CD4-positive, alpha-beta T cell treated with Interleukin-4 for 4 hours (primary cell): ENCODE measurements around the gene POU6F1.
"Not testable (repeated sequence)": the region's sequence is repeated elsewhere in the genome, so short reads cannot be mapped to it uniquely, and the experiment has no call there.

Experiments used
- DNase-seq: peaks from one replicate; pipeline ENCODE4 v3.0.0-alpha.2; 2020

The POU6F1 gene

DNA sequence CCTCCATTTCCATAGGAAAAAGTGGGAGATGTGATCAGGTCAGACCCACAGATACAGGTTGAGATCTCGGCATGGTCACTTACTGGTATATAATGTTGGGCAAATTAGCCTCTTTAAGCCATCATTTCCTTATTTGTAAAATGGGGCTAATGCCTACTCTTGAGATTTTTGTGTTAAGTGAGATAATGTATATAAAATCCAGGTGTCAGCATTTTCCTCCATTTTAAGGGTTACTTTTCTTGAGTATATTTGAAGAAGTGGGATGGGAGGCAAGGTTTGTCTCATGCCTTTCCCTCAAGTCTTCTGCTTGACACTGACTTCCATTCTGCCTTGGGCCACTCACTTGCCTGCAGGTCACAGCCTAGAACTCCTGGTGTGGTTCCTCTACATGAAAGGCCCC, 10.1 kb upstream of the POU6F1 start:
- no peak for DNase-seq

DNA sequence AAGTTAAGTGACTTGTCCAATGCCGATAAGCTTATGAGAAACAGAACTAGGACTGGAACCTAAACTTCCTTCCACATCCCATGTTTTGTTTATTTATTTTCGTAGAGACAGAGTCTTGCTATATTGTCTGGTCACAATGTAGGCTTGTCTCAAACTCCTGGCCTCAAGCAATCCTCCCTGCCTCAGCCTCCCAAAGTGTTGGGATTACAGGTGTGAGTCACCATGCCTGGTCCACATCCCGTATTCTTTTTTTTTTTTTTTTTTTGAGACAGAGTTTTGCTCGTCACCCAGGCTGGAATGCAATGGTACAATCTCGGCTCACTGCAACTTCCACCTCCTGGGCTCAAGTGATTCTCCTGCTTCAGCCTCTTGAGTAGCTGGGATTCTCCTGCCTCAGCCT, 9.2 kb upstream of the POU6F1 start:
- DNase-seq: not testable (repeated sequence)

DNA sequence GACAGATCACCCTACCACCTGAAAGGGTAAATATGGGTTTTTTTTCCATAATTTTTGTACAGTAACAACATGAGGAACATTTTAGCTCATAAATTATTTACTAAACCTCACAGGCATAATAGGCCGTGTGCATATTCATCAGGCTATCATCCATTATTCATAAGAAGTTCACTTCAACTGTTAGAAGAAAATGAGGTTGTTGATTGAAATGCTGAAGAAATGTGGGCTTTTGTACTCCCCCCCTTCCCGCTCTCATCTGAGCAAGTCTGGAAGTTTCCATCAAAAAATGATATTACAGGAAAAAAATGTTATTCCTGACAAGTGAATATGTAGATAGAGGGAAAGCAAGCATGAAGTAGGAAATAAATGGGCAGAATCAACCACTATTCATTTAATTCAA, 7.9 kb upstream of the POU6F1 start:
- DNase-seq: no peak

DNA sequence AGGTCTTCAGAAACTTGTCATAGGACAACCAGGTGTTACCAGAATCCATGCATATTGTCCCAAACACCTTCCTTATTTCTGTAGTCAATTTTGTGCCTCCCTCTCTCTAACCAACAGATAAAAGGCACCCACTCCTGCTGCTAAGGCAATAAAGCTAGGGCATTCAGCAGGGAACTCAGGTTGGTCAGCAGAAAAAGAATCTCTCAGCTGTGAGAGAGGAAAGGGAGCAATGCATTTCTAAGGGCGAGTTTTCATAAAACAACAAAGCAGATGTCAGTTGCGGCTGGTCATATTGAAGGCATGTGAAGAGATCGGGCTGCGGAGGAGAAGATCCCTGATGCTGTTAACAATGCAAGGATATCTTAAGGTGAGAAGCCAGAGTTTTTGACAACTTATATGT, 7.4 kb upstream of the POU6F1 start:
- no peak for DNase-seq

DNA sequence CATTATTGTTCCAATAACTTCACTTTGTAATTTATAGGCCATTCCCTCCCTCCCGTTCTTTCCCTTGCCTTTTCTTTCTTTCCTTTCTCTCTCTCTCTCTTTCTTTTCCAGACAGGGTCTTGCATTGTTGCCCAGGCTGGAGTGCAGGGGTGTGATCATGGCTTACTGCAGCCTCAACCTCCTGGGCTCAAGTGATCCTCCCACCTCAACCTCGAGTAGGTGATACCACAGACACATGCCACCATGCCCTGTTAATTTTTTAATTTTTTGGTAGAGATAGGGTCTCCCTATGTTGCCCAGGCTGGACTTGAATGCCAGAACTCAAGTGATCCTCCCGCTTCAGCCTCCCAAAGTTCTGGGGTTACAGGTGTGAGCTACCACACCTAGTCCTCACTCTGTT, 6.8 kb upstream of the POU6F1 start:
- no peak for DNase-seq

DNA sequence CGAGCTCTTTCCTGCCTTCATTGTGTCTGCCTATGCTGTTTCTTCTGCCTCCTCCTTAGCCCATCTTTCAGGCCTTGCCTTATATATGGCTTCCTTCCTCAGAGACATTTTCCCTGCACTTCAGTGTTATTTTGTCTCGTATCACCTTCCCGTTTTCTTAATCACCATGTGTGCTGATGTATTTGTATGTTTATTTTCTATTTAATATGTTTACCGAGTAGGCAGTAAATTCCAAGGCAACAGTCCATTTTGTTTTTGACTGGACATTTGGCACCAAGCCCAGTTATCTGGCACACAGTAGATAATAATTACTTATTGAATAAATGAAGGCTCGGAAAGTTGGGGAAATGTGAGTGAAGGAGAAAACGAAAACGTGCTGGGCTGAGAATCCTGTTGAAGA, 4.6 kb upstream of the POU6F1 start:
- no peak for DNase-seq

DNA sequence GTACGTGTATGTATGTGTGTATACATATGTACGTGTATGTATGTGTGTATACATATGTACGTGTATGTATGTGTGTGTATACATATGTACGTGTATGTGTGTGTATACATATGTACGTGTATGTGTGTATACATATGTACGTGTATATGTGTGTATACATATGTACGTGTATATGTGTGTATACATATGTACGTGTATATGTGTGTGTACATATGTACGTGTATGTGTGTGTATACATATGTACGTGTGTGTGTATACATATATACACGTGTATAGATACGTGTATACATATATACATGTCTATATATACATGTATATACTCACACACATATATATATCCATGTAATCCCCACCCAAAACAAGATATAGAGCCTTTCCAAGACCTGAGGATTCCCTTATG, 2.0 kb upstream of the POU6F1 start:
- DNase-seq: not testable (repeated sequence)

DNA sequence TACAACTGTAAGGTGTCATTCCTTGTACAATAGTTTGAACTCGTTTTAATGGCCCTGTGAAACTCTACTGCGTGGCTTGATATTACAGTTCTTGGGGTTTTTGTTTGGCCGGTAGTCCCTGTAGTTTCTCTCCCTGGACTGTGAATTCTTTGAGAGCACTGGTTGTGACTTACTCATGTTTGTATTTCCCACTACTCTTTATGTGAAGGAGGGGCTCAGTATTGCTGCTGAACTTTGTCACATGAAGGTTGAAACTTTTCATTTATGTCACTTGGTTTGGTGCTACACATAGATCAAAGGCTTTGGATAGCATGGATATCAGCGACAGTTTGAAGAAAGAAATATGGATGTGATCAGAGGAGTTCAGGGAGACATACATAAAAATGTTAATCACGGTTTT, 1.5 kb upstream of the POU6F1 start:
- no peak for DNase-seq

DNA sequence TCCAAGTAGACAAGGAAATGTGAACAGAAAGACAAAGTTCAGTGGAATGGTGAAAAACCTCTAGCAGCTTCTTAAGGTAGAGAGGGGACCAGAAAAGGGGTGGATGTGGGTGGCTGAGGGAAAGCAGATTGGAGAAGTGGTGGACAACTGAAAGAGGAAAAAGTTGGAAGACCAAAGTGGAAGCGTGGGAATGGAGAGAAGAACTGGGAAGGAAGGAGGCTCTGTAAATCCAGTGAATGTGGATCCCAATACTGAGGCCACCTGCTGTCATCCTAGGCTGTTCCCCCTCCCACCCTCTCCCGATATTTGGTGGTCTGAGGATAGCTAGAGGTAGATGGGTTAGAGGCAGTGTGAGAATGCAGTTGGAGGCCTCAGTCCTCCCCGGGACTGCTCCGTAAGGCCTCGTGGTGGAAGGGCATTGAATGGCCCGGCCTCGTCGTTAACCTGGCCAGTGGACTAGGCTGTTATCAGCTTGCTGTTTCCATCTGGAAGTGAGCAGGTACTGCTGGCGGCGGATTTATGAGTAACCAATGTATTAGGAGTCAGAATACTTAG, 822 bp upstream of the POU6F1 start:
- no peak for DNase-seq

DNA sequence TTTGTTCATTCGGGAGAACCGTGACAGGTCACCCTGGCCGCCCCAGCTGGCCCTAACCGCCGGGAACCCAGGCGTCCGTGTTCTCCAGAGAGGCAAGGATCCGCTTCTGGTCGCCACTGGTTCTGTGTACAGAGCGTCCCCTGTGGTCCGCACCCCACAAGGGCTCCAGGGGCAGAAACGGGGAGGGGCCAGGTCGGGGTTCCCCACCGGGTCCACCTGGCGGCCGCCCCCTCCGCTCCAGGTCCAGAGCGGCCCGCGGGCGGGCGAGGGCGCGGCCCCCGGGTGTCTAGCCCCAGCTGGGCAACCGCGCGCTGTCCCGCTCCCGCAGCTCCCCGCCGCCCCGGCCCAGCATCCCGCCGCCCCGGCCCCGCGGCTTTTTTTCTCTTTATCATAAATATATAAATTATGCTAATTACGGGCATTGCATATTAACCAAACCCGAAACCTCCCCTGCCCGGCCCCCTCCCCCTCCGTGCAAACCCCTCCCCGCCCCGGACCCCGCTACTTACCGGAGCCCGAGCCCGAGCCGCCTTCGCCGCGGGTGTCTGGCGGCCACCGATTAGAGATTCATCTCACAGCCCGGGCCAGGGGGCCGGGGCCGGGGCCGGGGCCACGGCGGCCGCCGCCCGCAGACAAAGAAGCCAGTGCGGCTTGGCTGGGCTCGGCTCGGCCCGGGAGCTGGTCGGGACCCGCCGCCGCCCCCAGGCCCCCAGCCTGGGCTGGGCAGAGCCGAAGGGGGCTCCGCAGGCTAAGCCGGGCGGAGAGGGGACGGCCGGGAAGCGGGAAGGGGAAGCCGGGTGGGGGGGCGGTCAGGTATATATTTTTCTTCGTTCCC, 512 bp downstream of the POU6F1 start:
- DNase-seq: peak; percentile 47

DNA sequence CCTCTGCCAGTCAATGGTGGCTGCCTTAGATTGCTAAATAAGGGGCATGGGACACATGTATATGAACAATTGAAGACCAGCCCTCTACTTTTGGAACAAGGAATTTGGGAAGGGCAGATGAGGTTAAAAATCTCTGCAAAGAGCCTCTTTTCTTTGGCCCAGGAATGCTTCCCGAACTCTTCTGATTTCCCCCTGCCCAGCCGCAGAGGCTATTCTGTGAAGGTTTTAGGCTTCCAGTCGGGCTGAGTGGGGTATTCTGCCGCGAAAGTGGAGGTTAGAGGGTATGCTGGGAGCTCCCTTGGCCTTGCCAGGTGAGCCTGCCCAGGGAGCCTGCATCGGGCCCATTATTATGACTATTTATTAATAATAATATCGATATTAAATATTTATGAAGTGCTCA, 1.2 kb downstream of the POU6F1 start:
- DNase-seq: no peak

DNA sequence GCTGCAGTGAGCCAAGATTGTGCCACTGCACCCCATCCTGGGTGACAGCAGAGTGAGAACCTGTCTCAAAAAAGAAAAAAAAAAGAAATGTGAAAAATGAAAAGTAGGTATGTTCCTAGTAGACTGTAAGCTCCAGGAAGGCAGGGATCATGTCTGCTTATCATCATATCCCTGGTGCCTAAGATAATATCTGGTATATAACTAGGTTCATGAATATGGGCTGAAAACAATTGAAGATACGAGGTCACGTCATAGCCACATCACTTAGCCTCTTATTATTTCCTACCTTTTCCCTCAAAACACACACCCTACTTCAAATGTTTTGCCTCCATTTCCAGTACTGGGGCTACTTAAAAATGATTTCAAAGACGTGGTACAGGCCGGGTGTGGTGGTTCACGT, 3.0 kb downstream of the POU6F1 start:
- DNase-seq: no peak

DNA sequence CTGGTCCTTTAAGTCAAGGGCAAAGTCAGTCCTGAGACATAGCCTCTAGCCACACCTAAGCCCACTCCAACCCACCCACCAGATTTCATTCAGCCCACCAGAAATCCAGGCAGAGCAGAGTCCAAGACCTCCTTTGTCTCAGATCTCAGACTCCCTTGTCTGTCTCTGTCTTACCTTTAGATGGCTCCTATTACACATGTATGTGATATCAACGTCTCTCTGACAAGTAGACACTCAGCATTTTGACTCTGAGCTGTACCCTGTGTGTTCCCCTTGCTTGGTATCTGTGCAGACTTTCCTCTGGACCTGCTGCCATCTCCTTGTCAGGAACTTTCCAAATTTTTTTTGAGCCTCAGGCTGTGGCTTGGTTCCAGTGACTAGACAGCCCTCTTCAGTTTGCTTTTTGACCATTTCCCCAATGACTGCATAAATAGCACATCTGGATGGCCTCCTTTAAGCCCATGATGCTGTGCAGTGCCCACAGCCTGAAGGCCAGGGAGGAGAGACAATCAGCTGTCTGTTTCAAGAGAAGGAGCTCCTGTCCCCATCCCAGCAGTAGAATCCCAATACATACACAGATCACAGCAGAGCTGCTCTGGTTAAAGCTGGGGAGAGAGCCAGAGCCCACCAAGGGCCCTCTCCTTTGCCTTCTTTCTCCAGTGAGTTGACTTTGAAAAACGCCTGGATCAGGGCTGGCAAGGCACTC, 7.0 kb downstream of the POU6F1 start:
- DNase-seq: no peak

DNA sequence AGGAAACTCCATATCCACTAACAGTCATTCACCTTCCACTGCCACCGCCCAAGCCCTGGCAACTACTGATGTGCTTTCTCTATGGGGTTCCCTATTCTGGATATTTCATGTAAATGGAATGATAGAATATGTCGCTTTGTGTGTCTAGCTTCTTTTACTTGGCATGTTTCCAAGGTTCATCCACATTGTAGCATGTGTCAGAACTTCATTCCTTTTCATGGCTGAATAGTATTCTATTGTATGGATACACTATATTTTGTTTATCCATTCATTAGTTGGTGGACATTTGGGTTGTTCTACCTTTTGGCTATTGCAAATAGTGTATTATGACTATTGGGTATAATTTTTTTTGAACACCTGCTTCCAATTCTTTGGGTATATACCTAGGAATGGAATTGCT, 8.6 kb downstream of the POU6F1 start:
- no peak for DNase-seq

DNA sequence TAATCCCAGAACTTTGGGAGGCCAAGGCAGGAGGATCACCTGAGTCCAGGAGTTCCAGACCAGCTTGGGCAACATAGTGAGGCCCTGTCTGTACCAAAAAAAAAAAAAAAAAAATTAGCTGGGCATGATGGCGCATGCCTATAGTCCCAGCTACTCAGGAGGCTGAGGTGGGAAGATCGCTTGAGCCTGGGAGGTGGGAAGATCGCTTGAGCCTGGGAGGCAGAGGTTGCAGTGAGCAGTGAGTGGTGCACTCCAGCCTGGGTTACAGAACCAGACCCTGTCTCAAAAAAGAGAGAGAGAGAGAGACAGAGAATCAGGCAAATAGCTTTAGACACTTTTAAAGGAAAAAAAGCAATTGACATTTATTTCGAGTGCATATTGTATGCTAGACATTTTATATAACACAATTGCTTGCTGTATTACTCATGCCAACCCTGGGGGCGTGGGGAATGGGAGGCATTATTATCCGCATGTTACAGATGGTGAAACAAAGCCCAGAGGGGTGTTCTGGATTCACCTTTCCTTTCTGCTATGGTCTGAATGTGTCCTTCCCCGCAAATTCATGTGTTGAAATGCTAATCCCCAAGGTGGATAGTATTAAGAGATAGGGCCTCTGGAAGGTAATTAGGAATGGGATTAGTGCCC, 9.7 kb downstream of the POU6F1 start:
- no peak for DNase-seq

DNA sequence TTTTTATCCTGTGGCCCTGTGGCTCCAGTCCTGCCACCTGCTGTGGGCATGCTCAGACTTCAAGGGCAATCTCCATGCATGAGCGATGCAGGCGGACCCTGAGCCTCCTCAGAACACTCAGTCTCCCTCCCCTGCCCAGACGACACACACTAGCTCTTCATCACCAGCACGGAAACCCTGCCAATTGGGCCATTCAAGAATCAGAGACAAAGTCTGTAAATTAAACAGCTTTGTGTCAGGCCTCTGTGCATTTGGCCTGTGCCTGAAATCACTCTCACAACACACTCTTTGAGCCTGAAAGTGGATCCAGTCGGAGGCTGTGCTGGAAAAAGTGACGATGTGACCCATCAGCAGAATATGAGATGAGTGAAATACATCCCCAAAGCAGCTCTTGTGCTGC, 12.5 kb downstream of the POU6F1 start:
- DNase-seq: no peak

DNA sequence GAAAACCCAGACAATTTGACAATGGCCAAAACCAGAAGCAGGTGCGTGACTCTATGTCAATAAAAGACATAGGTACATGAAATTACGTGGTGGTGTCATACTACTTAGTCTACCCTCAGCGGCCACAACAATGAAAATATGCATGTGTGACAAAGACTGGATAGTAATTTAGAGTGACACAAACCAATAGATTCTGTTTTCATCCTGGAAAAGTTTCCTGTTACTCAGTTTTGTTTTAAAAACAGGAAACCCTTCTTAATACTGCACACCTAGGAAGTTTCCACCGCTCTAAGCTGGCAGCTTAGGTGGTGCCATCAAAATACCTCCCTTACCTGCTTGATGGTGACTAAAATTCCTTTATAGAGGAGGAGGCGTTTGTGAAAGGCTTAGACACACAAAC, 15.1 kb downstream of the POU6F1 start:
- DNase-seq: peak; percentile 27

DNA sequence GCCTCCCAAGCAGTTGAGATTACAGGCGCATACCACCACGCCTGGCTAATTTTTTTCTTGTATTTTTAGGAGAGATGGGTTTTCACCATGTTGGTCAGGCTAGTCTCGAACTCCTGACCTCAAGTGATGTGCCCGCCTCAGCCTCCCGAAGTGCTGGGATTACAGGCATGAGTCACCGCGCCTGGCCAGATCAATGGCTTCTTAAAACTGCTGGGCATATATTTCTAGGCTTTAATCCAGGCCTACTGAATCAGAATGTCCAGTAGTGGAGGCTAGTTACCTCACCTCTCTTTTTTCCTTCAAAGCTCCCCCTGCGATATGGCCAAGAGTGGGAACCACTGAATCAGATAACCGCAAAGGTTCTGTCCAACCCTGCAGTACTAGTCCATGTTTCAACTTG, 17.1 kb downstream of the POU6F1 start:
- DNase-seq: no peak

DNA sequence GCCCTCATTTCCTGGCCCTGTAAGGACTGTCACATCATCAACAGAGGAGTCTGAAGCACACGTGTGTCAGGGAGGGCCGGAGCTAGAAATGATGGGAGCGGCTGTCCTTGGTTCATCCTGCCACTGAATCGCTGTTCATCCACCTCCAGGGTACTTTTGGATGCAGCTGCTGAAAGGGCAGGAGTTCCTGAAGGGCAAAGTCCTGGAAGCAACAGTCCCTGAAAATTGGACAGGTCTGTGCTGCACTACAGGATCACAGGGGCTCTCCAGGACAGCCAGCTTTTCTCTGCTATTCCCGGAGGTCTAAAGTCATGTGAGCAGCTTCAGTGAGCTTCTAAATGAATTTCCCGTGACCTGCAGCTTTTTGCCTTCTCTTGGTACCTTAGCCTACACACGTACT, 17.7 kb downstream of the POU6F1 start:
- no peak for DNase-seq

DNA sequence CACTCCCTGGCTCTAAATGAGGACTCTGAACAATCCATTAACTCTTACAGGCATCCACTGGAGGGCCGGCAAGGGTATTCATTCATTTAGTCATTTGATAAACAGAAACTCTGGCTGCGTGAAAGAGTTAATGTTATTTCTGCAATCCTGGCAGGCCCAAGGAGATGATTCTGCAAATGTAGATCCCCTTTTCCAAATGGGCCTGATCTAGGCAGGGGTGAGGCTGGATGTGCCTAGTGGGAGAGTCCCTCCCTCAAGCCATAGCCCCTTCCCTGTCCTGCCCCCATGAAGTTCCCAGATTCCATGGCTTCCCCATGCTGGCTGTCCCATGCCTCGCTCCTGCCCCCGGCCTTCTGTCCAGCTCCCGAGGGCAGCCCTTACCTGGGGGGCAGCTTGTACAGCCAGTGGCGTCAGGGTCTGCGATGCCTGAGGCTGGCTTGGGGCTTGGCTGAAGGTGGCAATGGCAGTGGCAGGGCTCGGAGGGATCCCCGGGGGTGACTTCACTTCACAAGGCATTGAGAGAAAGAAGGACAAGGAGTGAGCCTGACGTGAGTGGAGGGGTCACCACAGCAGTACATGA, 18.4 kb downstream of the POU6F1 start:
- no peak for DNase-seq

DNA sequence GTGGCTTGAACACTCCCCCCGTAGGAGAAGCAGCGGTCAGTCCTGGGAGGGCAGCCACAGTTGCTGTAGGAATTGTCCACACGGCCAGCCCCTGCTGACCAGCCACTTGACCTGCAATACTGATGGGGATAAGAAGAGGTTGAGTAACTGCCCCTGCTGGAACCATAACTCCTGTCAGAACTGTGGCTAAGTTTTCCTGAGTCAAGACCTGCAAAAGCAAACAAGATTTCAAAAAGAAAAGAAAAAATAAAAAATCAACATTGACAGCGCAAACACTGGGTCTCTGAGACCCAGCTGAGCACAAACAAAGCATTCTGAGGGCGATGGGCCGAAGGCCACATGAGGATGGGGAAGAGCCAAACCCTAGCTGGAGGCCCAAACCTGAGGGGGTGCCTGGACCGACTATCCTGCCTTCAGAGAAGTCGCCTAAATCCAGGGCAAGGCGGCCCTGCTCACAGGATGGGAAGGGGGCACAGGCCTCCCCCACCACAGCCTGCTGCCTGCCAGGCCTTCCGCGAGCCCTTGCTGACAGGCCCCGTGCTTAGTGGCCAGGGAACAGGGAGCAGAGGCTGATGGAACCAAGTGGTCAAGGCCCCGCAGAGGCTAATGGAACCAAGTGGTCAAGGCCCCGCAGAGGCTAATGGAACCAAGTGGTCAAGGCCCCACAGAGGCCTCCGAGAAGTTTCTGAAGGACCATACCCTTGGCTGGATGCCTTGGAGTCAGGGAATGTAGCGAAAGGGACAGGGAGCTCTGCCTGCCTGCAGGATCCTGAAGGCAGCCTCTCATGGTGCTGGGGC, 19.1 kb downstream of the POU6F1 start:
- DNase-seq: no peak

DNA sequence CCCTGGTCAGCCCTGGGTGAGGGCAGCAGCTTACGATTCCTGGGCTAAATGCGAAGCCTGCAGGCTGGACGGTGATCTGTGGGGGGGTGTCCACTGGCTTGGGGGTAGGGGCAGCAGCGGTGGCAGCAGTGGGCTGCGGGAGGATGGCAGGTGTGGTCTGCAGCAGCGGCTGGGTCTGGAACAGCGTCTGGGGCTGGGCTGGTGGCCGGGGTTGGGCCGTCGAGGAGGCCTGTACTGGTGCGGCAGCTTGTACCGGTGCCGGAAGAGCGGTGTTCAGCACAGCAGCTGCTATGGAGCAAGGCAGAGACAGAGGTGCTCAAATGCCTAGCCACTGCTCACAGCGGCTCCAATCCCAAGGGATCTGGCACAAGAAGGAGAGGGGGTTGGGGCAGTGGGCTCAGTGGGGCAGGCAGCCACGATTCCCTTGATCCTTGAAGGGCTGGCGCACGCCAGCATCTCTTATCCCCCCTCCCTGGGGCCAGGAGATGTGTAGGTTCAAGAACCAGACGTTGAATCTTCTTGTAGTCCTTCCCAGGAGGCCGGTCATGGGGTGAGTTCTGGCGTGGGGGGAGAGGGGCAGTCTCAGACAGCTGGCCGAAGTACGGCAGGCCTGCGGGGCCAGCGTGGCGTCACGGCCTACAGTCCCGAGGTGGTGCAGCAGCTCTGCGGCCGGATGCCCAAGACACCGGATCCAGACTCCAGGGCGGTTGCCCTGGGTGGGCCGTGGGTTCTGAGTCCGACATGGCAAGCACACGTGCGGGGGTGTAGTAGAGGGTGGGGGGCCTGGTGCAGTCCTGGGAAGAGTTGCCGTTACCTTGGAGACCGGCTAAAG, 19.9 kb downstream of the POU6F1 start:
- DNase-seq: no peak
